PC-9 (cell line): ENCODE results near the gene DDX10. TPM values are rescaled to one million over a fixed set of nuclear protein-coding genes. Genes with fewer than 3 reads are reported as not detected.

Experiments used
- BruUV-seq: library from RNA; stranded (reverse); fragments of 400-500 nt; replicated peaks from 2 replicates; lab custom pipeline; 2021; lab: Mats Ljungman, UMichigan
- CTCF ChIA-PET: fragments of 300-600 bp; sonication (Branson Sonifier 250); formaldehyde crosslinking; loops from one replicate; lab custom pipeline; 2022; ENCODE audit warnings: antibody characterized with exemption; lab: Charles Lee
- POLR2A ChIA-PET: fragments of 300-600 bp; sonication (Branson Sonifier 250); formaldehyde crosslinking; loops from one replicate; lab custom pipeline; 2022; ENCODE audit warnings: antibody characterized with exemption; ENCODE audit not compliant: unreplicated experiment; lab: Charles Lee
- DNase-seq, 2 experiments: peaks; one replicate each; pipeline versions ENCODE4 v3.0.0 to v3.0.0-alpha.2; 2015 to 2022; ENCODE audit warnings: mixed read lengths in 1 of 2
- H2AFZ ChIP-seq: fragments of 200-600 bp; sonication (generic); 2 replicates; pipeline ENCODE4 v1.8.1; 2017; ENCODE audit warnings: antibody characterized with exemption
- H3F3A ChIP-seq: fragments of 200-600 bp; sonication (generic); 2 replicates; pipeline ENCODE4 v1.8.1; 2017; ENCODE audit warnings: antibody characterized with exemption, mild to moderate bottlenecking, low read depth; ENCODE audit not compliant: insufficient read depth
- H3K27ac ChIP-seq: fragments of 200-600 bp; sonication (generic); 2 replicates; pipeline ENCODE4 v1.6.1; 2016; ENCODE audit warnings: mixed run types
- H3K27me3 ChIP-seq: fragments of 200-600 bp; sonication (generic); 2 replicates; pipeline ENCODE4 v1.6.1; 2016; ENCODE audit warnings: low read depth, mixed run types; ENCODE audit not compliant: insufficient read depth
- H3K36me3 ChIP-seq: fragments of 200-600 bp; sonication (generic); 2 replicates; pipeline ENCODE4 v1.6.1; 2016; ENCODE audit warnings: low read depth, mixed run types
- H3K4me1 ChIP-seq: fragments of 200-600 bp; sonication (generic); replicated peaks from 2 replicates; pipeline ENCODE4 v1.6.1; 2016; ENCODE audit warnings: mixed run types; ENCODE audit not compliant: insufficient read depth
- H3K4me2 ChIP-seq: fragments of 200-600 bp; sonication (generic); 2 replicates; pipeline ENCODE4 v1.6.1; 2017; ENCODE audit warnings: mixed run types
- H3K4me3 ChIP-seq: fragments of 200-600 bp; sonication (generic); 2 replicates; pipeline ENCODE4 v1.6.1; 2016; ENCODE audit warnings: mixed run types
- H3K79me2 ChIP-seq: fragments of 200-600 bp; sonication (generic); 2 replicates; pipeline ENCODE4 v1.6.1; 2017; ENCODE audit warnings: low read depth, mixed run types
- H3K9me2 ChIP-seq: fragments of 200-600 bp; sonication (generic); 2 replicates; pipeline ENCODE4 v1.8.1; 2017; ENCODE audit warnings: mild to moderate bottlenecking; ENCODE audit not compliant: insufficient read depth
- H3K9me3 ChIP-seq: fragments of 200-600 bp; sonication (generic); 2 replicates; pipeline ENCODE4 v1.8.1; 2016; ENCODE audit warnings: low read depth; ENCODE audit not compliant: insufficient read depth
- H4K20me1 ChIP-seq: fragments of 200-600 bp; sonication (generic); 2 replicates; pipeline ENCODE4 v1.8.1; 2017; ENCODE audit not compliant: insufficient read depth
- EZH2 ChIP-seq: fragments of 200-600 bp; sonication (generic); IDR thresholded peaks from 2 replicates; pipeline ENCODE4 v1.8.0; 2017; ENCODE audit warnings: antibody characterized with exemption, low read depth
- intact Hi-C: fragments of 100-400 bp; cut with micrococcal nuclease; formaldehyde crosslinking; loops from one replicate; pipeline ENCODE4 v1.10.0; 2022; ENCODE audit not compliant: unreplicated experiment
- total RNA-seq: library from RNA; stranded (reverse); gene quantifications from 2 replicates; pipeline ENCODE4 v1.2.3, GENCODE V29; 2021
- TF ChIP-seq, protein P1 (sequence below): fragments of 200-600 bp; sonication (generic); conservative IDR thresholded peaks from 2 replicates; pipeline ENCODE4 v1.6.1; 2017; ENCODE audit warnings: mixed run types, antibody characterized with exemption, mild to moderate bottlenecking, moderate library complexity

The DDX10 gene
- total RNA-seq, 1 experiment from 2014 or later = 26.4 TPM

DNA sequence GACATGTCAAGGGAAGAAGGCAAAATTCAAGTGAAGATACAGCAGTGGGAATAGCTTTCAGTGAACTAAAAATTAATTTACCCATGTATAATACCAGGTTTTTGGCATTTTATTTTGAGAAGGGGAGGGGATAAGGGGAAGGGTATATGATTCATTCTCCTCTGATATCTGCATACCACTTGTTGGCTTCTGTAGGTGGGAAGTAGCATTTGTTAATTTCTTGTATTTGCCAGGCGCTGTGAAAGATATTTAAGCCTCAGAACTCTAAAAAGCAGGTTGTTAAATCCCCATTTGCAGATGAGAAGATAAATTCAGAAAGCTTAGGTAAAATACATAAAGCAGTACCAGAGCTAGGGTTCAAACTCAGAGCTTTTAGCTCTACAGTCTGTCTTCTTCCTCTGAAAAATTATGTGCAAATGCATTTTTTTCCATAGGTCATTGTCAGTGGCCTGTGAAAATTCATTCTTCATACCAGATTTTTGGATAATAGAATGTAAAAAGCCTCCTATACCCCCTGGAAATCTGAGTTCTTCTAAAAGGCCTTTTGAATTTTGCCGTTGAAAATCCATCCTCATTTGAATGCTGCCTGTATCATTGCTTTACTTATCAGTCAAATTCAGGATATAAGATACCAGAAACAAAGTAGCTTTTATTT lies 221.3 kb downstream of the DDX10 start:
- Histone ChIP-seq H3K9me3 (no peaks in the 10 kb centered on the region), H2AFZ (no peak overlapping the region), H3K9me2 (no peaks in the 10 kb centered on the region), H3K4me1 (no peaks in the 10 kb centered on the region), H3K36me3 (no peaks in the 10 kb centered on the region), H3K4me3 (no peak overlapping the region), H3K4me2 (no peak overlapping the region), H3F3A (no peaks in the 10 kb centered on the region), H3K27ac (no peak overlapping the region), H4K20me1 (no peaks in the 10 kb centered on the region), H3K27me3 (no peaks in the 10 kb centered on the region), H3K79me2 (no peaks in the 10 kb centered on the region)
- CTCF ChIA-PET = no interaction called here
- no peak for DNase-seq
- BruUV-seq = no TSS peak
- intact Hi-C loops = no loop called here
- TF ChIP-seq EZH2 = no peak
- TF ChIP-seq, protein P1, sequence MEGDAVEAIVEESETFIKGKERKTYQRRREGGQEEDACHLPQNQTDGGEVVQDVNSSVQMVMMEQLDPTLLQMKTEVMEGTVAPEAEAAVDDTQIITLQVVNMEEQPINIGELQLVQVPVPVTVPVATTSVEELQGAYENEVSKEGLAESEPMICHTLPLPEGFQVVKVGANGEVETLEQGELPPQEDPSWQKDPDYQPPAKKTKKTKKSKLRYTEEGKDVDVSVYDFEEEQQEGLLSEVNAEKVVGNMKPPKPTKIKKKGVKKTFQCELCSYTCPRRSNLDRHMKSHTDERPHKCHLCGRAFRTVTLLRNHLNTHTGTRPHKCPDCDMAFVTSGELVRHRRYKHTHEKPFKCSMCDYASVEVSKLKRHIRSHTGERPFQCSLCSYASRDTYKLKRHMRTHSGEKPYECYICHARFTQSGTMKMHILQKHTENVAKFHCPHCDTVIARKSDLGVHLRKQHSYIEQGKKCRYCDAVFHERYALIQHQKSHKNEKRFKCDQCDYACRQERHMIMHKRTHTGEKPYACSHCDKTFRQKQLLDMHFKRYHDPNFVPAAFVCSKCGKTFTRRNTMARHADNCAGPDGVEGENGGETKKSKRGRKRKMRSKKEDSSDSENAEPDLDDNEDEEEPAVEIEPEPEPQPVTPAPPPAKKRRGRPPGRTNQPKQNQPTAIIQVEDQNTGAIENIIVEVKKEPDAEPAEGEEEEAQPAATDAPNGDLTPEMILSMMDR = no peak
- POLR2A ChIA-PET = no interaction called here

DNA sequence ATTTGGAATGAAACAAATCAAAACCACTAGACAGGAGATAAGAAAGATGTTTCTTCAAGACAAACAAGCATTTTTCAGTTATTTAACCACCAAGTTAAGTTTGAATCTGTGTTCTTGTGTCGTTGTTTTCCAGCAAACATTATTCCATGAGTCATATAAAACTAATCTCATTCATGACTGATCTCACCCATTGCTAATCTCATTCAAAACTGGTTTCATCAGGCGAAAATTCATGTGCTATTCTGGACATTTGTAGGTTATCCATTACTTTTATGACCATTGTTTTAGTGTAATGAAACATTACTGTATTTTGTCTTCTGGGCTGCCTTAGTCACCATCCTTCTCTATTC lies 221.8 kb downstream of the DDX10 start:
- Histone ChIP-seq H2AFZ (no peak overlapping the region), H3K27ac (no peak overlapping the region), H3F3A (no peaks in the 10 kb centered on the region), H3K9me2 (no peaks in the 10 kb centered on the region), H3K79me2 (no peaks in the 10 kb centered on the region), H3K4me1 (no peaks in the 10 kb centered on the region), H3K4me2 (no peak overlapping the region), H3K4me3 (no peak overlapping the region), H3K27me3 (no peaks in the 10 kb centered on the region), H3K9me3 (no peaks in the 10 kb centered on the region), H3K36me3 (no peaks in the 10 kb centered on the region), H4K20me1 (no peaks in the 10 kb centered on the region)
- DNase-seq = no peak
- TF ChIP-seq, protein P1 = no peak
- TF ChIP-seq EZH2 = no peak
- BruUV-seq = no TSS peak
- CTCF ChIA-PET = no interaction called here
- intact Hi-C loops = no loop called here
- POLR2A ChIA-PET = no interaction called here

DNA sequence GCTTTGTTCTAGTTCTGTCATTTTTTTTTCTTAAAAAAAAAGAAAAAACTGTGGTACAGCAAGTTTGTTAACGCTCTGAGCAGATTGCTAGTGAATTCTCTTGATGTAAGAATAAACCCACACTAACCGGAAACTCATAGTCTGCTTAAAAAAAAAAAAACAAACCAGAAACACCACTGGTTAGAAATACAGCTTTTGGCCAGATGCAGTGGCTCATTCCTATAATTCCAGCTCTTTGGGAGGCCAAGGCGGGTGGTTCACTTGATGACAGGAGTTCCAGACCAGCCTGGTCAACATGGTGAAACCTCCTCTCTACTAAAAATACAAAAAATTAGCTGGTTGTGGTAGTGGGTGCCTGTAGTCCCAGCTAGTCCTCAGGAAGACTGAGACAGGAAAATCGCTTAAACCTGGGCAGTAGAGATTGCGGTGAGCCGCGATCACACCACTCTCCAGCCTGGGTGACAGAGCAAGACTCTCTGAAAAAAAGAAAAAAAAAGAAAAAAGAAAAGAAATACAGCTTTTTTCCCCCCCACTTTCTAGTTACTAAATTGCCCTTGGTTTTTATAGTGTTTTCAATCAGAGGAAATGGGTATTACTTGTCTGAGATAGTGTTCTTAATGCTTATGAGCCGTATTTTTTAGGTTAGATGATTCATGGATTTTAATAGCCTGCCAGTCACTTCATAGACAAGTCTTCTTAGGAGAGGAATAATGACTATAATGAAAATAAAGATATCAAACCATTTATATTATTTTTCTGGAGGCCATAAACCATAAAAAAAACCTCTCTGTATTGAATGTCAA lies 222.8 kb downstream of the DDX10 start:
- Histone ChIP-seq H3K79me2 (no peaks in the 10 kb centered on the region), H2AFZ (no peak overlapping the region), H3K9me3 (no peaks in the 10 kb centered on the region), H3K27ac (no peak overlapping the region), H3K4me2 (no peak overlapping the region), H4K20me1 (no peaks in the 10 kb centered on the region), H3K27me3 (no peaks in the 10 kb centered on the region), H3K36me3 (no peaks in the 10 kb centered on the region), H3K4me1 (no peaks in the 10 kb centered on the region), H3K9me2 (no peaks in the 10 kb centered on the region), H3F3A (no peaks in the 10 kb centered on the region), H3K4me3 (no peak overlapping the region)
- BruUV-seq = no TSS peak
- no peak for DNase-seq
- ChIA-PET CTCF (no interaction called here), POLR2A (no interaction called here)
- no peak for TF ChIP-seq EZH2
- TF ChIP-seq, protein P1 = no peak
- intact Hi-C loops = no loop called here
